HG03095 (cell line): ENCODE measurements around the gene TPRN.

Experiments
- ATAC-seq: cut with Tn5 transposase; IDR thresholded peaks from one replicate; pipeline ENCODE4 v1.9.1; 2021; ENCODE audit warnings: moderate library complexity; ENCODE audit not compliant: unreplicated experiment

Gene TPRN

GRCh38 chr9:137147091-137147792 is 53.3 kb downstream of the TPRN start:
- no peak for ATAC-seq

GRCh38 chr9:137146527-137146918 is 54.0 kb downstream of the TPRN start:
- no peak for ATAC-seq

- ATAC-seq, result no peak
Observed at GRCh38 chr9:137145731-137146526, 54.6 kb downstream of the TPRN start.

GRCh38 chr9:137143459-137143858 is 57.1 kb downstream of the TPRN start:
- no peak for ATAC-seq

GRCh38 chr9:137141976-137142936 is 58.3 kb downstream of the TPRN start:
- no peak for ATAC-seq
